Measurements from ENCODE around the gene PPP2R3B. TPM values are rescaled to one million over a fixed set of nuclear protein-coding genes. Genes with fewer than 3 reads are reported as not detected.

Gene PPP2R3B
- polyA plus RNA-seq, 1 donor from 2014 or later: 41.7 TPM

DNA sequence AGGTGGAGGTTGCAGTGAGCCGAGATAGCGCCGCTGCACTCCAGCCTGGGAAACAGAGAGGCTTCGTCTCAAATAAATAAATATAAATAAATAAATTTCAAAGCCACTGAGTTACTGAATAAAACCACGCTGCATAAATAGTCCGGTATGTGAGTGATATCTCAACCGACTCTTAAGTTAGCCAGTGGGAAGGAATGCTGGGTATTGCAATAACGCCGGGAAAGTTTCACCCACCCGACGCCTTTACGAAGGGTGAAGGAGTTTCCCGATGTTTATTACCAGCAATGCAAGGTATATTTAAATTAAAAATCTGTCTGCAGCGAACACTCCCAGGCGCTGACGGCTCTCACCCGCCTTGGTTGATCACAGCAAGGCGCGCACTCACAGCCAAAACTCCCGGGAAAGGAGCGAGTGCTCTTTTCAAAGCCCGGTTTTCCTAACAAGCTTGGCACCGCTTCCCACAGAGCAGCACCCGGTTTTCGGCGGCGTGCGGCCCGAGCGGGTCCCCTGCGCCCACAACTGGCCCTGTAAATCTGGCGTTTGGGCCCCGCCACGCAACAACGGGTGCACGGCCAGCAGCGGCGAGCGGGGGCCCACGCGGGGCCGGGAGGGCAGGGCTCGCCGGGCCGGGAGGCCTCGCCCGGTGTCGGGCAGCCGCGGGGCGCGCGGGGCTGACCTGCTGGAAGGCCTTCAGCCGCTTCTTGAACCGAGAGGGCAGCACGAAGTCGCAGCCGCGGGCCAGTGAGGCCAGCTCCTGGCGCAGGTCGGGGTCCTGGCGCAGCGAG lies 13.7 kb downstream of the PPP2R3B start:
- TF ChIP-seq CTCF (IDR thresholded peaks at IDR 0.05; ENCODE audit: poor library complexity, severe bottlenecking) (no peak), REST (IDR thresholded peaks at IDR 0.05; ENCODE audit: borderline replicate concordance) (no peak), POLR2AphosphoS5 (IDR thresholded peaks at IDR 0.05) (no peak), MXI1 (conservative IDR thresholded peaks at IDR 0.05; ENCODE audit: poor library complexity, severe bottlenecking) (no peak), TAF1 (IDR thresholded peaks at IDR 0.05; ENCODE audit: low read depth) (no peak), EZH2 (IDR thresholded peaks at IDR 0.05; ENCODE audit: borderline replicate concordance, insufficient read depth, low read length, poor library complexity, severe bottlenecking) (no peak), SMC3 (conservative IDR thresholded peaks at IDR 0.05; ENCODE audit: poor library complexity) (no peak), EP300 (conservative IDR thresholded peaks at IDR 0.05; ENCODE audit: poor library complexity, severe bottlenecking) (no peak), RAD21 (conservative IDR thresholded peaks at IDR 0.05) (no peak)
- Histone ChIP-seq H3K9me2 (ENCODE audit: insufficient read depth, low read length) (no peaks in the 10 kb centered on the region), H3K9me3 (ENCODE audit: low read length) (no peaks in the 10 kb centered on the region), H3K27me3 (ENCODE audit: insufficient read depth, low read depth, low read length) (peaks cover 34% of the 10 kb centered on the region), H2AFZ (ENCODE audit: low read depth, low read length) (no peak overlapping the region), H3F3A (ENCODE audit: insufficient read depth, low read length, poor library complexity, severe bottlenecking) (no peaks in the 10 kb centered on the region), H3K4me2 (ENCODE audit: low read length) (no peak overlapping the region), H3K27ac (ENCODE audit: low read length) (no peak overlapping the region), H3K79me2 (replicated peaks; ENCODE audit: insufficient read depth, low read length) (no peaks in the 10 kb centered on the region), H3K9ac (ENCODE audit: low read length) (peak overlapping the region; percentile 5), H3K36me3 (ENCODE audit: insufficient read depth, low read length) (no peaks in the 10 kb centered on the region), H3K4me3 (ENCODE audit: low read length) (peak overlapping the region; percentile 72), H4K20me1 (ENCODE audit: insufficient read depth) (no peaks in the 10 kb centered on the region)

DNA sequence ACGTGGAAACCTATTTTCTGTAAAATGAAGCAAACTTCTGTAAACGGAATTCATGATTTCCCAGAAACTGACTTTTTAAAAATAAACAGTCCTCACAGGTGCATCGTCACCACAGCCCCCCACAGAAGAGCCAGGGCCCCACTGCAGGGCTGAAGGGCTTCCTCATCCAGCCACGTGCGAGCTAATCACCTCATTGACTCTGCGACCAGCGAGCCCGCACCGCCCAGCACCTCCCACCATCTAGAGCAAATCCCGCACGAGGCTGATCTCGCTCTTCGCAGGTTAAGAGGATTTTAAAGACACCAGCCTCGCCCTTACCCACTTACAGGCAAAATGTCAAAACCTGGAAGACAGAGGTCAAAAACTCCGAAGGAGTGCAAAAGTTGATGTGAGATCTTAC lies 14.8 kb downstream of the PPP2R3B start:
- Histone ChIP-seq H3K4me2 (ENCODE audit: low read length) (no peak overlapping the region), H2AFZ (ENCODE audit: low read depth, low read length) (no peak overlapping the region), H3F3A (ENCODE audit: insufficient read depth, low read length, poor library complexity, severe bottlenecking) (no peaks in the 10 kb centered on the region), H3K27me3 (ENCODE audit: insufficient read depth, low read depth, low read length) (peaks cover 34% of the 10 kb centered on the region), H3K4me3 (ENCODE audit: low read length) (no peak overlapping the region), H3K79me2 (replicated peaks; ENCODE audit: insufficient read depth, low read length) (no peaks in the 10 kb centered on the region), H3K36me3 (ENCODE audit: insufficient read depth, low read length) (no peaks in the 10 kb centered on the region), H4K20me1 (ENCODE audit: insufficient read depth) (no peaks in the 10 kb centered on the region), H3K27ac (ENCODE audit: low read length) (no peak overlapping the region), H3K9me2 (ENCODE audit: insufficient read depth, low read length) (no peaks in the 10 kb centered on the region), H3K9me3 (ENCODE audit: low read length) (no peaks in the 10 kb centered on the region), H3K9ac (ENCODE audit: low read length) (no peak overlapping the region)
- TF ChIP-seq EP300 (conservative IDR thresholded peaks at IDR 0.05; ENCODE audit: poor library complexity, severe bottlenecking) (no peak), TAF1 (IDR thresholded peaks at IDR 0.05; ENCODE audit: low read depth) (no peak), MXI1 (conservative IDR thresholded peaks at IDR 0.05; ENCODE audit: poor library complexity, severe bottlenecking) (no peak), POLR2AphosphoS5 (IDR thresholded peaks at IDR 0.05) (no peak), SMC3 (conservative IDR thresholded peaks at IDR 0.05; ENCODE audit: poor library complexity) (no peak), EZH2 (IDR thresholded peaks at IDR 0.05; ENCODE audit: borderline replicate concordance, insufficient read depth, low read length, poor library complexity, severe bottlenecking) (no peak)

Measured in neural cell (in vitro differentiated cells).